ENCODE data around the gene IGFL1.

GRCh38 chr19:46197314-46198070, 32.0 kb upstream of the IGFL1 start:
- TF ChIP-seq POLR2A (IDR thresholded peaks at IDR 0.05; ENCODE audit: low read depth) (no peak), CTCF (IDR thresholded peaks at IDR 0.05) (no peak), POLR2AphosphoS5 (IDR thresholded peaks at IDR 0.05) (no peak), EP300 (IDR thresholded peaks at IDR 0.05) (no peak)
